ENCODE data around the gene APOF.

The APOF gene

DNA sequence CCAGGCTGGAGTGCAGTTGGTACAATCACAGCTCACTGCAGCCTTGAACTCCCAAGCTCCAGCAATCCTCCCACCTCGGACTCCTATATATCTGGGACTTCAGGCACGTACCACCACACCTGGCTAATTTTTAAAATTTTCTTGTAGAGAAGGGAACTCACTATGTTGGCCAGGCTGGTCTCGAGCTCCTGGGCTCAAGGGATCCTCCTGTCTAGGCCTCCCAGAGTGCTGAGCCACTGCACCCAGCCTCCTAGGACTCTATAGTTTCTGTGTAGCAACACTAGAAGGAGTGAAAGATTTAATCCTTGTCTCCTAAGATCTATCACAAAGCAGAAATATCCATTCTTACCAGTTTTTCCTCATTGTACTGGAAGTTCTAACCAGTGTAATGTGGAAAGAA, 4.3 kb upstream of the APOF start:
- in situ Hi-C loops (cut with MboI; ENCODE audit: low sequenced_read_pairs, unreplicated experiment): no loop called here

DNA sequence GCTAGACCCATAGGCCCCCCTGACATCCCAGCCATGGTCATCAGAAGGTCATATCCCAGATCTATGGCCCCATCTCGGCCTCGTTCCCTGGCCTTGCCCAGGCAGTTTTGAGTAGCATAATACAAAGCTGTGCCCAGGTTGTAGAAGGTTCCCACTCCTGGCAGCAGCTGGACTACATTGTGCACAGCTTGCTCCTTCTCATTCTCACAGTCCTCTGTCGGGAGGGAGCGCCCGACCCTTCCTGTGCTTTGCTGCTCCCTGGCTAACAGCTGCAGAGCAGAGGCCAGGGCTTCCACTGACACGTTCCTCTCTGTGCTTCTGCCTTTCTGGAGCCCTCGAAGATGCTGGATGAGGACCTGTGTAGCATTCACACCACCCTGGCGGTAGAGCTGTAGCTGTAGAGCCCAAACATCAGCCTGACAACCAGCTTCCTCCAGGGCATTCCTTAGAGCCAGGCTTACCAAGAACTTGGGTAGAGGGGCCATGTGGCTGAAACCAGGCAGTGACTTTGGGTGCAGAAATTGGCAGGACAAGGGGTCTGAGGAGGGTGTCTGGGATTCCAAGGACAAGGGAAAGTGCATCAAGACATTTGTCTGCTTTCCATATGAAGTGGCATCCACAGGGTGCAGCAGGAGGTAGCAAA, 1.0 kb downstream of the APOF start:
- no peak for DNase-seq (ENCODE audit: low spot score)
- in situ Hi-C loops (cut with MboI; ENCODE audit: low sequenced_read_pairs, unreplicated experiment): no loop called here
- no peak for TF ChIP-seq CTCF (IDR thresholded peaks at IDR 0.05; ENCODE audit: borderline replicate concordance, control extremely low read depth, extremely low read depth, insufficient read depth, missing control alignments)

More for the DNA sequence above, 4.3 kb upstream of the APOF start:
- no peak for DNase-seq (ENCODE audit: low spot score)
- no peak for TF ChIP-seq CTCF (IDR thresholded peaks at IDR 0.05; ENCODE audit: borderline replicate concordance, control extremely low read depth, extremely low read depth, insufficient read depth, missing control alignments)

DNA sequence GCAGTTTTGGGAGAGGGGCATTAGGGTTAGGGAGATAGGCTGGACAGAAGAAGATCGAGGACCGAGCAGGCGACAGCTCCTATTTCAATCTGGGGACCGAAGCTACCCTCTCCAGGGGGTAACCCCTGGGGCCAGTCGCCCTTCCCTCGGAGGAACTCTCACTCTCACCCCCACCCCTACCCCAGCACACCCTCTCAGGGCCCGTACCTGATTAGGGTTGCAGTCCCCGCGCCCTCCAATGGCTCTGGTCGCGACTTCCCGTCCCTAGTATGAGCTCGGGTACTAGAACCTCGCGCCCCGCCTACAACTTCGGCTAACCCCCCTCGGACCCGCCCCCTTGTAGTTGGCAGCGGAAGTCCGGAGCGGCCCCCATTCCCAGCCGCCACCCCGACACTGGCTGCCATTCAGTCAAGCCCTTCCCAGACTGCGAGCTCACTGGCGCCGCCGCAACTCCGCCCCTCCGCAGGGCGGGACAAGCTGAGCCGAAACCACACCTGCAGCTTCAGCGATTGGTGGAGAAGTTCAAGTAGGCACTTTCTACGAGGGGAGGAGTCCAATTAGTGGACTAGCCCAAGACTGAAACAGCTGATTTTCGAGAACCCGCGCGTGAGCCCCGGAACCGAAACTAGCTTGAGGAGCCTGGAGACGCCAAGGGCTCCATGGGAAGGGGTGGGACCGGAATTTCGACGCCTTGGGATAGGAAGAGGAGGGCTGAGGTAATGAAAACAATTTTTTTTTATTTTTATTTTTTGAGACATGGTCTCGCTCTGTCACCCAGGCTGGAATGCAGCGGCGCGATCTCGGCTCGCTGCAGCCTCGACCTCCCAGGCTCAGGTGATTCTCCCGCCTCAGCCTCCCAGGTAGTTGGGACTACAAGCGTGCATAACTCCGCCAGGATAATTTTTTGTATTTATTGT, 2.5 kb downstream of the APOF start, which contains the start of gene STAT2:
Gene STAT2, minus strand, starts transcription at position 257 of the 917 bp plus-strand sequence. CDS start 3,536 bp downstream, outside the sequence.
- DNase-seq (ENCODE audit: low spot score): peak; percentile 95
- in situ Hi-C loops (cut with MboI; ENCODE audit: low sequenced_read_pairs, unreplicated experiment): no loop called here
- TF ChIP-seq CTCF (IDR thresholded peaks at IDR 0.05; ENCODE audit: borderline replicate concordance, control extremely low read depth, extremely low read depth, insufficient read depth, missing control alignments): no peak

DNA sequence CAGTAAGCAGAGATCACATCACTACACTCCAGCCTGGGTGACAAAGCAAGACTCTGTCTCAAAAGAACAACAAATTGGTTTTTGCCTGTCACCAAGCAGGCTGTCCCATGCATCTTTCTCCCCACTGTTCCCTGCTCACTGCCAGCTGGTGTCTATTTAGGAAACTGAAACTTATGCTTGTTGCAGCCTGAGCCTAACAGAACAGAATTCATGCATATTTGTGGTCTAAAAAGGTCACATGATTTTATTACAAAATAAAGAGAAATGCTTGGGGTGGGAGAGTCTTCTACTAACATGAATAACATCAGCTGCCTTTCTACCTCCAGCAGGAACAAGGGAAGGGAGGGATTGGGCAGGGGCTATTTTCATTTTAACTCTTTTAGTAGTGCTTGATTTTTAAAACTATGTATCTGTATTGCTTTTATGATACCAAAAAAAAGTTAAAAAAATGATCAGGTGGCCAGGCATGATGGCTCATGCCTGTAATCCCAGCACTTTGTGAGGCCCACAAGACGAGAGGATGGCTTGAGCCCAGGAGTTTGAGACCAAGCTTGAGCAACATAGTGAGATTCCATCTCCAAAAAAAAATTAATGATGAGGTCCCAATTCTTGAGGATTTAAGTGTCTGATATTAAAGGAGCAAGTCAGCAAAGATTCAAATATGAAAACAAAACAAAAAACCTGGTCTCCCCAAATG, 3.7 kb downstream of the APOF start:
- in situ Hi-C loops (cut with MboI; ENCODE audit: low sequenced_read_pairs, unreplicated experiment): no loop called here
- TF ChIP-seq CTCF (IDR thresholded peaks at IDR 0.05; ENCODE audit: borderline replicate concordance, control extremely low read depth, extremely low read depth, insufficient read depth, missing control alignments): no peak
- DNase-seq (ENCODE audit: low spot score): no peak

DNA sequence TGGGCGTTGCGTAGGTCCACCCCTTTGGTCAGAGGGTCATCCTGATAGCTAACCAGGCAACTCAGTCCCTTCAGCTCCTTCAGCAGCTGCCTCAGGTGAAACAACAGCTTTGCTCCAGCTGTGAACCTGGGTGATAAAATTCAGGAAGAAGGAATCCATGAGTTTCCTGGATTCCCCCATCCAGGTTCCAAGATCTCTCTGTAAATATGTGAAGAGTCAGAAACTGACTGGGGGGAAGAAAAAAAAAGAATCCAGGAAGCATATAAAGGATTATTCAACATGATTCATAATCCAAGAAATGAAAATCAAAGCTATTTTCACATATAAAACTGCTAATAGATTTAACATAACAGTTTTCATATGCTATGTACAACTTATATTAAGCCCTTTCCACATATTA, 11.3 kb downstream of the APOF start:
- TF ChIP-seq CTCF (IDR thresholded peaks at IDR 0.05; ENCODE audit: borderline replicate concordance, control extremely low read depth, extremely low read depth, insufficient read depth, missing control alignments): no peak
- DNase-seq (ENCODE audit: low spot score): no peak
- in situ Hi-C loops (cut with MboI; ENCODE audit: low sequenced_read_pairs, unreplicated experiment): no loop called here

DNA sequence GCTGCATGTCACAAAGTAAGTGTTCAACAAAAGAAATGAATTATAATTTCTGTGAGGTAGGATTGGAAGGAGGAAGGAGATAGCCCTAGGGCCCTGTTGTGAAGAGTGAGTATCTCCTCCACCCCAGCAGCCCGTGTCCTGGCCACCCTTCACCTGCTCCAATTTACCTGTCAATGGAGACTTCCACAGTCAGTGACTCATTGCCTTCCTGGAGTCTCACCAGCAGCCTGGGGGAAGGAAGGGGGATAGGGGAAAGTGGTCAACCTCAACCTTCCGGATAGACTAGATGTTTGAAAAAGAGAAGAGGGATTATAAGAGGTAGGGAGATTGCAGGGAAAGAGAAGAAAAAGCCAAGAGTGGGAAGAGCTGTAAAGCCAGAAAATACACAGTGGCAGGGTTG, 12.0 kb downstream of the APOF start:
- TF ChIP-seq CTCF (IDR thresholded peaks at IDR 0.05; ENCODE audit: borderline replicate concordance, control extremely low read depth, extremely low read depth, insufficient read depth, missing control alignments): no peak
- DNase-seq (ENCODE audit: low spot score): no peak
- in situ Hi-C loops (cut with MboI; ENCODE audit: low sequenced_read_pairs, unreplicated experiment): no loop called here

Data from GM13976 (cell line).